ENCODE data around the gene PRR27. TPM values are rescaled to one million over a fixed set of nuclear protein-coding genes. Genes with fewer than 3 reads are reported as not detected.

PRR27 gene
- total RNA-seq, 5 donors from 2014 or later (not counting 1 experiment from before 2014, with no cell fraction given), result not detected

Other genes starting within 250 kb of the PRR27 start
- gene CSN1S1, start 223.2 kb upstream of the PRR27 start, total RNA-seq, result not detected
- not detected for gene CSN2, start 188.5 kb upstream of the PRR27 start, total RNA-seq
- gene STATH, start 158.3 kb upstream of the PRR27 start, total RNA-seq, result not detected
- not detected for gene HTN3, start 125.8 kb upstream of the PRR27 start, total RNA-seq
- not detected for gene HTN1, start 103.8 kb upstream of the PRR27 start, total RNA-seq
- gene ODAM, start 41.5 kb downstream of the PRR27 start, total RNA-seq, result not detected
- gene FDCSP, start 71.9 kb downstream of the PRR27 start, total RNA-seq, result not detected
- gene CSN3, start 88.4 kb downstream of the PRR27 start, total RNA-seq, result not detected
- gene CABS1, start 180.7 kb downstream of the PRR27 start, total RNA-seq, result not detected
- gene SMR3A, start 206.5 kb downstream of the PRR27 start, total RNA-seq, result not detected
- gene SMR3B, start 228.9 kb downstream of the PRR27 start, total RNA-seq, result not detected
- gene OPRPN, start 243.7 kb downstream of the PRR27 start, total RNA-seq, result not detected

Data from T-cell (primary cell).